HepG2 (cell line): ENCODE measurements around the gene CARMIL1. TPM values are rescaled to one million over a fixed set of nuclear protein-coding genes. Genes with fewer than 3 reads are reported as not detected.

Experiments used
- ATAC-seq: fragments of 200-7000 bp; cut with Tn5 transposase; 3 replicates; pipeline ENCODE4 v1.9.1; 2020; ENCODE audit warnings: mild to moderate bottlenecking, moderate library complexity
- BruUV-seq: library from RNA; stranded (reverse); fragments of 400-500 nt; replicated peaks from 2 replicates; lab custom pipeline; 2021; lab: Mats Ljungman, UMichigan
- CTCF ChIA-PET: fragments of 300-600 bp; formaldehyde crosslinking; extraction: SDS; loops from one replicate; lab custom pipeline; 2021; ENCODE audit warnings: low total read pairs, inconsistent platforms, low intra/inter-chr PET ratio; lab: Yijun Ruan, JAX
- POLR2A ChIA-PET: fragments of 350-600 bp; sonication (Branson Sonifier 250); formaldehyde crosslinking; loops from one replicate; lab custom pipeline; 2020; ENCODE audit warnings: antibody characterized with exemption, inconsistent platforms; lab: Yijun Ruan, JAX
- DNase-seq: peaks from one replicate; pipeline ENCODE4 v3.0.0-alpha.2; 2015; ENCODE audit warnings: low spot score
- FAIRE-seq: peaks from 3 replicates; lab custom pipeline; 2011; peaks lifted over from hg19 to GRCh38; lab: Jason Lieb, UNC
- H2AFZ ChIP-seq: one replicate; pipeline ENCODE4 v1.6.1; 2011; ENCODE audit warnings: low read length, inconsistent platforms
- H3K27ac ChIP-seq: fragments of 300-600 bp; 3 replicates; pipeline ENCODE4 v1.8.0; 2011; ENCODE audit warnings: mixed run types, mild to moderate bottlenecking, mixed read lengths, low read length, inconsistent platforms; ENCODE audit not compliant: insufficient read depth; ENCODE audit errors: extremely low read length
- H3K27me3 ChIP-seq, 2 experiments: fragments of 200-600 bp in 1 of 2; 2 replicates in 1 of 2; 3 replicates in 1 of 2; pipeline versions ENCODE4 v1.6.0 to v1.8.0; 2011; ENCODE audit warnings: low read length in 2 of 2, mild to moderate bottlenecking in 2 of 2, moderate library complexity in 2 of 2, inconsistent platforms in 1 of 2; ENCODE audit not compliant: insufficient read depth in 2 of 2, control insufficient read depth in 1 of 2
- H3K36me3 ChIP-seq, 2 experiments: fragments of 200-600 bp in 1 of 2; replicated peaks in 1 of 2; 2 replicates in 1 of 2; 3 replicates in 1 of 2; pipeline versions ENCODE4 v1.5.1 to v1.8.0; 2011; ENCODE audit warnings: low read length in 2 of 2, inconsistent platforms in 1 of 2; ENCODE audit not compliant: insufficient read depth in 2 of 2, control insufficient read depth in 1 of 2
- H3K4me1 ChIP-seq: 2 replicates; pipeline ENCODE4 v1.5.1; 2012; ENCODE audit warnings: low read length, inconsistent platforms; ENCODE audit not compliant: insufficient read depth
- H3K4me2 ChIP-seq: 2 replicates; pipeline ENCODE4 v1.6.0; 2011; ENCODE audit warnings: low read depth, low read length, inconsistent platforms
- H3K4me3 ChIP-seq, 3 experiments: fragments of 200-600 bp in 1 of 3; sonication (generic), shearing (Covaris generic) in 1 of 3; replicated peaks in 1 of 3; 2 replicates each; pipeline ENCODE4 v1.5.1; 2011 to 2016; ENCODE audit warnings: low read length in 3 of 3, inconsistent platforms in 2 of 3, low read depth in 2 of 3, mild to moderate bottlenecking in 2 of 3, control low read depth in 1 of 3, mixed read lengths in 1 of 3; ENCODE audit not compliant: insufficient read depth in 1 of 3
- H3K79me2 ChIP-seq: one replicate; pipeline ENCODE4 v1.6.1; 2011; ENCODE audit warnings: low read length, inconsistent platforms; ENCODE audit not compliant: insufficient read depth
- H3K9ac ChIP-seq: 2 replicates; pipeline ENCODE4 v1.6.0; 2011; ENCODE audit warnings: mild to moderate bottlenecking, low read depth, low read length, inconsistent platforms; ENCODE audit not compliant: insufficient read depth
- H3K9me3 ChIP-seq: 2 replicates; pipeline ENCODE4 v1.5.1; 2012; ENCODE audit warnings: mild to moderate bottlenecking, low read length
- H4K20me1 ChIP-seq: 2 replicates; pipeline ENCODE4 v1.6.0; 2011; ENCODE audit warnings: inconsistent platforms, mild to moderate bottlenecking, low read length, moderate library complexity; ENCODE audit not compliant: insufficient read depth
- ATF7 ChIP-seq, 2 experiments: fragments of 450-650 bp in 1 of 2; sonication (generic) in 1 of 2; formaldehyde crosslinking in 1 of 2; IDR thresholded peaks; 2 replicates each; pipeline versions ENCODE4 v1.4.0 to v1.6.1; 2016 to 2020; ENCODE audit warnings: antibody characterized with exemption in 1 of 2, mild to moderate bottlenecking in 1 of 2, missing genetic modification reagents in 1 of 2
- CC2D1A ChIP-seq: sonication (generic); formaldehyde crosslinking; IDR thresholded peaks from 2 replicates; pipeline ENCODE4 v1.8.1; 2023; ENCODE audit warnings: mild to moderate bottlenecking, missing genetic modification reagents
- CREBL2 ChIP-seq: sonication (generic); formaldehyde crosslinking; IDR thresholded peaks from 2 replicates; pipeline ENCODE4 v1.8.1; 2023; ENCODE audit warnings: missing genetic modification reagents, mild to moderate bottlenecking, borderline replicate concordance
- EZH2 ChIP-seq: conservative IDR thresholded peaks from 2 replicates; pipeline ENCODE4 v1.6.1; 2012; ENCODE audit warnings: mild to moderate bottlenecking, low read depth, low read length, moderate library complexity
- HDAC1 ChIP-seq: sonication (generic); formaldehyde crosslinking; IDR thresholded peaks from 2 replicates; pipeline ENCODE4 v1.5.1; 2020; ENCODE audit warnings: mild to moderate bottlenecking, missing genetic modification reagents
- JUND ChIP-seq: sonication (generic); formaldehyde crosslinking; IDR thresholded peaks from 2 replicates; pipeline ENCODE4 v1.8.0; 2022; ENCODE audit warnings: mild to moderate bottlenecking, missing genetic modification reagents
- MAFF ChIP-seq: IDR thresholded peaks from 2 replicates; pipeline ENCODE4 v1.6.1; 2011; ENCODE audit warnings: low read depth, low read length, improper control_type of control experiment
- MED13 ChIP-seq: sonication (generic); formaldehyde crosslinking; IDR thresholded peaks from 2 replicates; pipeline ENCODE4 v1.5.0; 2020; ENCODE audit warnings: missing genetic modification reagents
- MED8 ChIP-seq: sonication (generic); formaldehyde crosslinking; IDR thresholded peaks from 2 replicates; pipeline ENCODE4 v1.8.1; 2023; ENCODE audit warnings: mild to moderate bottlenecking, missing genetic modification reagents; ENCODE audit not compliant: insufficient replicate concordance
- MXD3 ChIP-seq: IDR thresholded peaks from 2 replicates; pipeline ENCODE4 v1.6.1; 2016; ENCODE audit warnings: mild to moderate bottlenecking, missing biosample characterization, missing genetic modification reagents
- NFATC3 ChIP-seq: sonication (generic); formaldehyde crosslinking; IDR thresholded peaks from 2 replicates; pipeline ENCODE4 v1.5.1; 2020; ENCODE audit warnings: mild to moderate bottlenecking, missing genetic modification reagents
- NR2C2 ChIP-seq: sonication (generic); formaldehyde crosslinking; IDR thresholded peaks from 2 replicates; pipeline ENCODE4 v1.4.0; 2020; ENCODE audit warnings: missing genetic modification reagents, mild to moderate bottlenecking, moderate library complexity, borderline replicate concordance
- REL ChIP-seq: sonication (generic); formaldehyde crosslinking; conservative IDR thresholded peaks from 2 replicates; pipeline ENCODE4 v1.8.0; 2022; ENCODE audit warnings: mild to moderate bottlenecking, missing genetic modification reagents, moderate library complexity
- SALL1 ChIP-seq: sonication (generic); formaldehyde crosslinking; IDR thresholded peaks from 2 replicates; pipeline ENCODE4 v1.8.0; 2022; ENCODE audit warnings: mild to moderate bottlenecking, missing genetic modification reagents
- TCF7 ChIP-seq: sonication (generic); IDR thresholded peaks from 2 replicates; pipeline ENCODE4 v1.6.1; 2016; ENCODE audit warnings: antibody characterized with exemption, low read depth
- ZBTB37 ChIP-seq: sonication (generic); formaldehyde crosslinking; IDR thresholded peaks from 2 replicates; pipeline ENCODE4 v1.4.0; 2020; ENCODE audit warnings: mild to moderate bottlenecking, missing genetic modification reagents
- ZBTB44 ChIP-seq: sonication (generic); formaldehyde crosslinking; IDR thresholded peaks from 2 replicates; pipeline ENCODE4 v1.4.0; 2020; ENCODE audit warnings: missing genetic modification reagents
- ZNF232 ChIP-seq: sonication (generic); formaldehyde crosslinking; IDR thresholded peaks from 2 replicates; pipeline ENCODE4 v1.4.0; 2020; ENCODE audit warnings: missing genetic modification reagents, borderline replicate concordance
- ZNF564 ChIP-seq: sonication (generic); formaldehyde crosslinking; IDR thresholded peaks from 2 replicates; pipeline ENCODE4 v1.8.1; 2023; ENCODE audit warnings: mild to moderate bottlenecking, missing genetic modification reagents
- ZNF776 ChIP-seq: sonication (generic); formaldehyde crosslinking; IDR thresholded peaks from 2 replicates; pipeline ENCODE4 v1.4.0; 2020; ENCODE audit warnings: mild to moderate bottlenecking, missing genetic modification reagents
- WGBS: methylation state at CpG from one replicate; pipeline ENCODE4 v1.1.6; 2017; ENCODE audit warnings: low lambda C conversion rate; 5-methylcytosine and 5-hydroxymethylcytosine counted together
- in situ Hi-C: cut with HindIII; loops from 2 replicates; pipeline ENCODE4 v1.10.0; 2017; ENCODE audit warnings: low pct_unique_long_range_greater_than_20kb; ENCODE audit not compliant: extremely low pct_ligation_motif_present
- intact Hi-C: fragments of 100-400 bp; cut with micrococcal nuclease; formaldehyde crosslinking; loops from one replicate; pipeline ENCODE4 v1.10.0; 2022; ENCODE audit not compliant: unreplicated experiment
- polyA plus RNA-seq, 8 experiments: library from polyadenylated mRNA; depleted of rRNA in 3 of 8; stranded (reverse) in 7 of 8; unstranded in 1 of 8; fragments of >200 nt; fragmentation: Illumina TruSeq in 4 of 8; extraction: Trizol in 4 of 8; gene quantifications; 2 replicates each; pipeline versions ENCODE4 v1.2.1 to v1.2.3, GENCODE V29; 2011 to 2016; ENCODE audit warnings: low read depth in 4 of 8, missing spikeins in 1 of 8, mixed read lengths in 1 of 8; ENCODE audit not compliant: insufficient read depth in 1 of 8
- total RNA-seq, 5 experiments: library from RNA; depleted of rRNA; stranded (reverse); fragments of >200 nt; fragmentation: Illumina TruSeq; extraction: Trizol; gene quantifications; 2 replicates each; pipeline ENCODE4 v1.2.3, GENCODE V29; 2016; ENCODE audit warnings: low read depth in 1 of 5

Gene CARMIL1
- total and polyA plus RNA-seq, 2 of the 13 experiments (the other 11 are each of a cell fraction or from before 2014, with no cell fraction given) = 1.8 to 2.6 TPM

GRCh38 chr6:25404091-25404490 lies 124.9 kb downstream of the CARMIL1 start:
- Histone ChIP-seq H3K9ac (no peak overlapping the region), H3K27me3 (no peaks in the 10 kb centered on the region), H3K36me3 (no peaks in the 10 kb centered on the region), H3K4me3 (no peak overlapping the region), H3K4me1 (no peaks in the 10 kb centered on the region), H2AFZ (no peak overlapping the region), H4K20me1 (no peaks in the 10 kb centered on the region), H3K27ac (no peak overlapping the region), H3K79me2 (no peaks in the 10 kb centered on the region), H3K4me2 (no peak overlapping the region), H3K9me3 (no peaks in the 10 kb centered on the region)
- in situ Hi-C loops = no loop called here
- DNase-seq (no peak), FAIRE-seq (no peak), ATAC-seq (no peak)
- BruUV-seq = no TSS peak
- intact Hi-C loops = no loop called here
- TF ChIP-seq MXD3 (CRISPR knock-in tag) (no peak), MED13 (CRISPR knock-in tag) (no peak), ZNF232 (CRISPR knock-in tag) (no peak), ATF7 (IDR thresholded peaks at IDR 0.05) (no peak), ATF7 (CRISPR knock-in tag; IDR thresholded peaks at IDR 0.05) (no peak), SALL1 (CRISPR knock-in tag) (no peak), HDAC1 (CRISPR knock-in tag) (no peak), ZBTB37 (CRISPR knock-in tag) (no peak), ZNF776 (CRISPR knock-in tag) (no peak), EZH2 (no peak), NR2C2 (CRISPR knock-in tag) (no peak), TCF7 (no peak), CREBL2 (CRISPR knock-in tag) (no peak), NFATC3 (CRISPR knock-in tag) (no peak), REL (CRISPR knock-in tag) (no peak), ZBTB44 (CRISPR knock-in tag) (no peak), CC2D1A (CRISPR knock-in tag) (no peak), JUND (no peak), MAFF (no peak), MED8 (CRISPR knock-in tag) (no peak), ZNF564 (no peak)
- POLR2A ChIA-PET = no interaction called here
- 72% methylated on average over 3 of the region's 3 CpGs for WGBS
- CTCF ChIA-PET = no interaction called here
